ACC112 (cell line): ENCODE measurements around the gene PDE3A.

Source experiments
- H2AFZ ChIP-seq: fragments of 200-600 bp; sonication (generic); one replicate; pipeline ENCODE4 v1.6.0; 2017; ENCODE audit warnings: antibody characterized with exemption, low read length; ENCODE audit not compliant: unreplicated experiment
- H3K27ac ChIP-seq: fragments of 200-600 bp; sonication (generic); 2 replicates; pipeline ENCODE4 v1.5.1; 2014; ENCODE audit warnings: low read depth, mild to moderate bottlenecking, antibody characterized with exemption, low read length, moderate library complexity
- H3K27me3 ChIP-seq: fragments of 200-600 bp; sonication (generic); 2 replicates; pipeline ENCODE4 v1.6.1; 2014; ENCODE audit warnings: mild to moderate bottlenecking, antibody characterized with exemption, low read length, moderate library complexity, mixed read lengths; ENCODE audit not compliant: insufficient read depth
- H3K36me3 ChIP-seq: fragments of 200-600 bp; sonication (generic); 2 replicates; pipeline ENCODE4 v1.6.1; 2016; ENCODE audit warnings: mild to moderate bottlenecking, antibody characterized with exemption, low read length, moderate library complexity, mixed read lengths; ENCODE audit not compliant: insufficient read depth
- H3K4me1 ChIP-seq: fragments of 200-600 bp; sonication (generic); one replicate; pipeline ENCODE4 v1.6.1; 2016; ENCODE audit warnings: low read length, mixed read lengths; ENCODE audit not compliant: insufficient read depth, unreplicated experiment, control insufficient read depth
- H3K4me3 ChIP-seq: fragments of 200-600 bp; sonication (generic); 2 replicates; pipeline ENCODE4 v1.5.1; 2014; ENCODE audit warnings: mild to moderate bottlenecking, low read depth, low read length
- H3K79me2 ChIP-seq: fragments of 200-600 bp; sonication (generic); one replicate; pipeline ENCODE4 v1.6.0; 2016; ENCODE audit warnings: low read length; ENCODE audit not compliant: control insufficient read depth, unreplicated experiment, insufficient read depth

The PDE3A gene

DNA sequence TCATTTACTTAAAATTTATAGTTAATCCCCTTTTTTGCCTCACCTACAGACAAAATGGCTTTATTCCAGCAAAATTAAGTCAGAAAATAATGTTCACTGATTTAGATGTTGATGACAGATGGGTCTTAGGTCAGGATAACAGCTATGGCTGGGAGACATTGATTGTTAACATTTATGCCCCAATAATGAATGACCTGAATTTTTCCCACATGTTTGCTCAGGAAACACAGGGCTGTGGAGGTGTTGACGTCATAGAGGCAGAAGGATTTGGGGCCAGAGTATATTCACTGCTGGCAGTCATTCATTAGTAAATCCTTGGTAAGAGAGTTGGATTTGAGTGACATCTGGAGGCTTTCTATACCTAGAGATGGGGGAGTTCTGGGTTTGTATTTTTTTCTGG is 121.3 kb downstream of the PDE3A start:
- H3K4me1 ChIP-seq = peaks cover 79% of the 10 kb centered on the region
- peaks cover 4% of the 10 kb centered on the region for H3K79me2 ChIP-seq
- H3K4me3 ChIP-seq = no peak overlapping the region
- no peaks in the 10 kb centered on the region for H3K36me3 ChIP-seq
- peak overlapping the region; percentile 45 for H3K27ac ChIP-seq
- no peaks in the 10 kb centered on the region for H3K27me3 ChIP-seq
- peak overlapping the region; percentile 18 for H2AFZ ChIP-seq

GRCh38 chr12:20490213-20490612 is 121.9 kb downstream of the PDE3A start:
- H3K79me2 ChIP-seq = peaks cover 4% of the 10 kb centered on the region
- no peaks in the 10 kb centered on the region for H3K36me3 ChIP-seq
- peak overlapping the region; percentile 18 for H2AFZ ChIP-seq
- H3K27ac ChIP-seq = peak overlapping the region; percentile 45
- H3K27me3 ChIP-seq = no peaks in the 10 kb centered on the region
- no peak overlapping the region for H3K4me3 ChIP-seq
- peaks cover 79% of the 10 kb centered on the region for H3K4me1 ChIP-seq

DNA sequence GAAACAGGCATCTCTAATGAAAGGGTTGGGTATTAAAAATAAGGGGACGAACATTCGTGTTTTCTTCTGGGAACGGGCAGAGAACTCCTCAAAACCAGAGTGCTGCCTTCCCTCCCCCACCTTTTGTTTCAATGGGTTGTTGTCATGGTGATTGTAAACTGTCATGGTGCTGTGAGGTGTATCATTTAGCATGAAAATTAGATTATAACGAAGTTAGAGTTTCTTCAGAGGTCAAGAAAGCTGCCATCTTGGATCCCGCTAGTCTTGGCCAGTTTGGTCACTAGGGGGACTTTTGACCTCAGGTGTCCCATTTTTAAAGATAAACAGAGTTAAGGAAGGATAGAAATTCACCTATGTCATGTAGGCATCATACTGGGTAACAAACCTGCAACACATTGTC is 123.0 kb downstream of the PDE3A start:
- Histone ChIP-seq H3K27me3 (no peaks in the 10 kb centered on the region), H3K4me1 (peaks cover 76% of the 10 kb centered on the region), H3K4me3 (no peak overlapping the region), H3K27ac (peak overlapping the region; percentile 68), H3K36me3 (no peaks in the 10 kb centered on the region), H3K79me2 (peaks cover 4% of the 10 kb centered on the region), H2AFZ (no peak overlapping the region)

DNA sequence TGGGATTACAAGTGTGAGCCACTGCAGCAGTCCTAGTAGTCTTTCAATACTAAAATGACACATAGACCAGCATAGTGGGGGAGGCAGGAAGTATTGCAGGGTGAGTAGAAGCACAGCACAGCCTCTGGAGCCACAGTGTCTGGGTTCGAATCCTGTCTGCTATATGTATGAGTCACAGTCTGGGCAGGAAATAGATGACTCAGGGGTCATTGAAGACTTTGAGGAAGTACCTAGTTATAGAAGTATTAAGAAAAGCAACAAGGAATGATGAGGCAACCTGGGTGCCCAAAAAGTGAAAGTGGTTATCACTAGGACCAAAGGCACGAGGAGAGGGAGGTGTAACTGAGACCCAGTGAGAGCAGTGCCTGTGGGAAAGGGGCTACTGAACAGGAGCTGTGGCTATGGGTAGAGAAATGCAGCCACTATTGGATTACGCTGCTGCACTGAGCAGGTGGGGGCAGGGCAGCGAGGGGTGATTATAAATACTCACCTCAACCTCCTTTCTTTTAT is 124.0 kb downstream of the PDE3A start:
- Histone ChIP-seq H3K27ac (peak overlapping the region; percentile 68), H3K4me3 (peak overlapping the region; percentile 49), H3K4me1 (peaks cover 68% of the 10 kb centered on the region), H3K27me3 (no peaks in the 10 kb centered on the region), H2AFZ (peak overlapping the region; percentile 7), H3K79me2 (peaks cover 4% of the 10 kb centered on the region), H3K36me3 (no peaks in the 10 kb centered on the region)

GRCh38 chr12:20493934-20494333 is 125.6 kb downstream of the PDE3A start:
- Histone ChIP-seq H2AFZ (peak overlapping the region; percentile 82), H3K27ac (peak overlapping the region; percentile 82), H3K4me3 (peak overlapping the region; percentile 40; the same call in 1 of the 2 replicates), H3K4me1 (peaks cover 59% of the 10 kb centered on the region), H3K79me2 (peaks cover 4% of the 10 kb centered on the region), H3K27me3 (no peaks in the 10 kb centered on the region), H3K36me3 (no peaks in the 10 kb centered on the region)

DNA sequence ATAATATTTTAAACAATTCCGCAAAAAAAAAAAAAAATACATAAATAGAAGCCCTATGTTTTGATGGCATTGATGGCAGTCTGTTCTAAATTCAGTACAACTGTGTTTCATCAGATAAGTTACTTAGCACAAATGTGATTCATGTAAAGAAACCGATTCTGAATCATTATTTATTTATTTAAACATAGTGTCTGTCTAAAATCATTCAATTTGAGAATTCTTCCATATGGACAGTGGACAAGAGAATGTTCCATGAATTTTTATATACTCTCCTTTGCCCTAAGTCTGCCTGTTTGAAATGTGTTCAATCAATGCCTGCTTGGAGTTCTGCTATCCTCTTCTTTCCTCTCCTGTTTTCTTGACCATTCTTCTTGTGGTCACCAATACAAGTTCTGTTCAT is 126.5 kb downstream of the PDE3A start:
- Histone ChIP-seq H3K4me3 (peak overlapping the region; percentile 40; the same call in 1 of the 2 replicates), H3K27ac (peak overlapping the region; percentile 82), H3K79me2 (peaks cover 4% of the 10 kb centered on the region), H2AFZ (peak overlapping the region; percentile 35), H3K4me1 (peaks cover 51% of the 10 kb centered on the region), H3K27me3 (no peaks in the 10 kb centered on the region), H3K36me3 (no peaks in the 10 kb centered on the region)

DNA sequence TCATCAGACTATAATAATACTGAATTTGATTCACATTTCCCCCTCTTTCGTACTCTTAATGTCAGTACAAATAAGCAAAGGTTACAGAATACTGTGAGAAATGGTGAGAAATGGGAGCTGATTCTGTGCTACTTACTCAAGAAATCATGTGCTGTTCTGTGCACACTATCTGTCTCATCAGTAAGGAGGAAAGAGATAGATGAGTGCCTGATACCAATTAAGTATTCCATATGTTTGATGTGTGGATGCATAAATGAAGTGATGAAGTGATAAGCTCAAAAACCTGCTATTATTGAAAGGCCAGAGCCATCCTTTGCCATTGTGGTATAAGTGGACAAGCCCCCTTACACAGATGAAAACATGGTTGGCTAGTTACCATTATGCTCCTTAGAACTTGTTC is 127.7 kb downstream of the PDE3A start:
- H2AFZ ChIP-seq = no peak overlapping the region
- no peak overlapping the region for H3K27ac ChIP-seq
- H3K4me1 ChIP-seq = peaks cover 41% of the 10 kb centered on the region
- no peaks in the 10 kb centered on the region for H3K36me3 ChIP-seq
- no peaks in the 10 kb centered on the region for H3K27me3 ChIP-seq
- no peak overlapping the region for H3K4me3 ChIP-seq
- H3K79me2 ChIP-seq = peaks cover 4% of the 10 kb centered on the region

GRCh38 chr12:20497707-20498106 is 129.4 kb downstream of the PDE3A start:
- Histone ChIP-seq H2AFZ (no peak overlapping the region), H3K79me2 (peaks cover under 1% of the 10 kb centered on the region), H3K4me3 (no peak overlapping the region), H3K36me3 (no peaks in the 10 kb centered on the region), H3K27me3 (no peaks in the 10 kb centered on the region), H3K27ac (no peak overlapping the region), H3K4me1 (peaks cover 30% of the 10 kb centered on the region)

DNA sequence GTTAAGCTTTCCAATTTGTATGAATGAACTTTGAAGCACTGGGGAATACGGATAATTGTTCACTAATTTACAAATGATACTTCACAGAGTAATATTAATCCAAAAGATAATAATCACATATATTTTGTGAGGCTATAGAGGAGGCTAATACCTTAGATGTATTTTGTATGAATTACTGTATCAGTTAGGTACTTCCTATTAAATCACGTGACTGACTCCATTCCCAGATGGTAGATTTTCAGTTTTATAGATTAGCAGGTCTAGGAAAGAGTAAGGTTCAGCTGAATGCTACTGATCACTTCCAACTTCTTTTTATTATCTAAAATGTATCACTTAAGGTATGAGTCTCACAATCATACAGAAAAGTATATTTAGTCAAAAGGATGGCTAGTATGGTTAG is 133.6 kb downstream of the PDE3A start:
- Histone ChIP-seq H2AFZ (no peak overlapping the region), H3K36me3 (no peaks in the 10 kb centered on the region), H3K79me2 (no peaks in the 10 kb centered on the region), H3K27me3 (no peaks in the 10 kb centered on the region), H3K4me3 (no peak overlapping the region), H3K4me1 (peaks cover 22% of the 10 kb centered on the region), H3K27ac (no peak overlapping the region)

DNA sequence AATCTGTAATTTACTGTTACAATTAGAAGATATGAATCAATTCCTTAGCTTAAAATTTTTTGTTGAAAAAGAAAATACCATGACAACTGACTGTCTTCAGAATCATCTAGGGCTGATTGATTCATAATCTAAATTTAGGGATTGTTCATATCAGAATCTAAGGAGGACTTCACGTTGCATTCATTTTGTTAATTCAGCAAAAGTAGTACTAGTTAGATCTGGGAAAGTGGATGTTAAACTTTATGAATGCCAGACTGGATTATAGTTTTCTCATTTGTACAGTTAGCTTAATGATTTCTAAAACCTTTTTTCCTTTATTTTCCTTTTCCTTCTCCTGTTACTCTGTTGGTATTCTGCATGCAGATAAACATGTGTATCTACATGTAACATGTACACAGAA is 135.5 kb downstream of the PDE3A start:
- Histone ChIP-seq H3K4me3 (no peak overlapping the region), H3K27ac (no peak overlapping the region; the same call in 1 of the 2 replicates), H3K79me2 (no peaks in the 10 kb centered on the region), H3K36me3 (no peaks in the 10 kb centered on the region), H2AFZ (no peak overlapping the region), H3K27me3 (no peaks in the 10 kb centered on the region), H3K4me1 (peaks cover 39% of the 10 kb centered on the region)

GRCh38 chr12:20505056-20505455 is 136.7 kb downstream of the PDE3A start:
- Histone ChIP-seq H2AFZ (no peak overlapping the region), H3K4me1 (peaks cover 47% of the 10 kb centered on the region), H3K79me2 (no peaks in the 10 kb centered on the region), H3K4me3 (peak overlapping the region; percentile 13; the same call in 1 of the 2 replicates), H3K36me3 (no peaks in the 10 kb centered on the region), H3K27ac (peak overlapping the region; percentile 56), H3K27me3 (no peaks in the 10 kb centered on the region)
